HG02623 (cell line): ENCODE results near the gene APEX1.
"Not testable (repeated sequence)": the region's sequence is repeated elsewhere in the genome, so short reads cannot be mapped to it uniquely, and the experiment has no call there.

ENCODE experiments used
- ATAC-seq: cut with Tn5 transposase; IDR thresholded peaks from one replicate; pipeline ENCODE4 v1.9.1; 2021; ENCODE audit warnings: moderate library complexity; ENCODE audit not compliant: unreplicated experiment

Gene APEX1

GRCh38 chr14:20435582-20436362 lies 19.3 kb upstream of the APEX1 start, which contains the start of gene KLHL33:
TSS of gene KLHL33 (minus strand) at chr14:20436166. CDS start at chr14:20435811, 355 bp downstream.
- ATAC-seq, result no peak

GRCh38 chr14:20436363-20436755 lies 18.7 kb upstream of the APEX1 start:
- ATAC-seq, result no peak

GRCh38 chr14:20438664-20439063 lies 16.4 kb upstream of the APEX1 start:
- no peak for ATAC-seq

- no peak for ATAC-seq
Observed at GRCh38 chr14:20440465-20440864, 14.6 kb upstream of the APEX1 start.

GRCh38 chr14:20440882-20441281 lies 14.1 kb upstream of the APEX1 start:
- ATAC-seq, result peak; percentile 72

- ATAC-seq, result no peak
Observed at GRCh38 chr14:20441461-20441860, 13.6 kb upstream of the APEX1 start.

- ATAC-seq, result not testable (repeated sequence)
Observed at GRCh38 chr14:20443650-20444049, 11.4 kb upstream of the APEX1 start.

GRCh38 chr14:20446889-20447288 lies 8.1 kb upstream of the APEX1 start:
- ATAC-seq, result no peak

GRCh38 chr14:20452831-20453230 lies 2.2 kb upstream of the APEX1 start:
- ATAC-seq, result not testable (repeated sequence)

GRCh38 chr14:20455355-20456300 lies 602 bp downstream of the APEX1 start:
- peak; percentile 43 for ATAC-seq

- ATAC-seq, result no peak
Observed at GRCh38 chr14:20456971-20457370, 1.9 kb downstream of the APEX1 start.

GRCh38 chr14:20458031-20458789 lies 3.2 kb downstream of the APEX1 start:
- no peak for ATAC-seq

GRCh38 chr14:20460458-20461224 lies 5.6 kb downstream of the APEX1 start:
- no peak for ATAC-seq

- ATAC-seq, result peak; percentile 91
Observed at GRCh38 chr14:20461225-20462141, 6.5 kb downstream of the APEX1 start, which contains the start of gene PIP4P1. TSS of gene PIP4P1 (minus strand) at chr14:20461434. CDS start at chr14:20461325, 109 bp downstream.

GRCh38 chr14:20468764-20469241 lies 13.8 kb downstream of the APEX1 start:
- ATAC-seq, result no peak

GRCh38 chr14:20469242-20469889 lies 14.3 kb downstream of the APEX1 start, which contains the start of gene PNP:
TSS of gene PNP (plus strand) at chr14:20469406. CDS start at chr14:20469525, 119 bp downstream.
- peak; percentile 95 for ATAC-seq

- ATAC-seq, result peak; percentile 37
Observed at GRCh38 chr14:20469890-20470602, 15.0 kb downstream of the APEX1 start.

GRCh38 chr14:20470603-20470901 lies 15.5 kb downstream of the APEX1 start:
- ATAC-seq, result no peak
